ENCODE data around the gene ACTN4.

- TF ChIP-seq CTCF (IDR thresholded peaks at IDR 0.05 in 2 of 3, conservative IDR thresholded peaks at IDR 0.05 in 1 of 3; ENCODE audit: control insufficient read depth in 2 of 3, extremely low read depth in 1 of 3, insufficient read depth in 1 of 3, low read depth in 3 of 3, low read length in 3 of 3) = no peak
- TF ChIP-seq ELK1 (IDR thresholded peaks at IDR 0.05; ENCODE audit: low read depth, low read length) = no peak
- TF ChIP-seq NKRF (conservative IDR thresholded peaks at IDR 0.05) = no peak
- no peak for TF ChIP-seq ZNF384 (IDR thresholded peaks at IDR 0.05; ENCODE audit: borderline replicate concordance, low read depth, low read length)
- TF ChIP-seq EP300 (IDR thresholded peaks at IDR 0.05; ENCODE audit: borderline replicate concordance in 1 of 2, control insufficient read depth in 1 of 2, low read depth in 2 of 2, low read length in 2 of 2) = no peak
- no peak for TF ChIP-seq ZNF274 (IDR thresholded peaks at IDR 0.05; ENCODE audit: insufficient read depth, insufficient read length)
- no peak for TF ChIP-seq NFYB (IDR thresholded peaks at IDR 0.05; ENCODE audit: insufficient read depth, low read depth, low read length)
- TF ChIP-seq JUNB (IDR thresholded peaks at IDR 0.05) = no peak
- TF ChIP-seq SREBF1 (IDR thresholded peaks at IDR 0.05; ENCODE audit: low read length) = no peak
- no peak for TF ChIP-seq EGR1 (IDR thresholded peaks at IDR 0.05; ENCODE audit: borderline replicate concordance in 1 of 2, low read depth in 2 of 2, low read length in 2 of 2)
- no peak for TF ChIP-seq RCOR1 (conservative IDR thresholded peaks at IDR 0.05; ENCODE audit: low read depth, low read length)
- TF ChIP-seq MTA2 (IDR thresholded peaks at IDR 0.05; ENCODE audit: low read depth) = no peak
Observed at GRCh38 chr19:38759590-38760003, 112.1 kb downstream of the ACTN4 start.

Measured in GM12878 (cell line).